GM12872 (cell line): ENCODE results near the gene ATP1A2.

Source experiments
- TF ChIP-seq, protein P1 (sequence below): IDR thresholded peaks from 3 replicates; pipeline ENCODE4 v1.5.1; 2011; ENCODE audit warnings: low read depth, mild to moderate bottlenecking, low read length, moderate library complexity; ENCODE audit not compliant: insufficient read depth

ATP1A2 gene

DNA sequence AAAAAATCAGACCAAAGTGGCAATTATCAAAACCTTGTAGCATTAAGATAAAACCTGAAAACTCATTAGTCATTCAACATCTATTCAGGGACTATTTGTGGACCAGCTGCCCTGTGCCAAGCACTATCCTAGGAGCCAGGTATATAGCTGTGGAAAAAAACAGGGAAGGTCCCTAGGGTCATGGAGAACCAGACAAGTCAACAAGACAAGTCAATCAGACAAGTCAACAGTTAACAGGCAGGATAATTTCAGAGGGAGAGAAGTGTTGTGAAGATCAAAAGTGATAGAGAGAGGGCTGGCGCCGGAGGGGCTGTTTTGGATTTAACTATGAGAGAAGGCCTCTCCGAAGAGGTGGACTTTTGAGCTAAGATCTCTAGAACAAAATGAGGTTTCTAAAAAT is 32.6 kb downstream of the ATP1A2 start:
- TF ChIP-seq, protein P1, sequence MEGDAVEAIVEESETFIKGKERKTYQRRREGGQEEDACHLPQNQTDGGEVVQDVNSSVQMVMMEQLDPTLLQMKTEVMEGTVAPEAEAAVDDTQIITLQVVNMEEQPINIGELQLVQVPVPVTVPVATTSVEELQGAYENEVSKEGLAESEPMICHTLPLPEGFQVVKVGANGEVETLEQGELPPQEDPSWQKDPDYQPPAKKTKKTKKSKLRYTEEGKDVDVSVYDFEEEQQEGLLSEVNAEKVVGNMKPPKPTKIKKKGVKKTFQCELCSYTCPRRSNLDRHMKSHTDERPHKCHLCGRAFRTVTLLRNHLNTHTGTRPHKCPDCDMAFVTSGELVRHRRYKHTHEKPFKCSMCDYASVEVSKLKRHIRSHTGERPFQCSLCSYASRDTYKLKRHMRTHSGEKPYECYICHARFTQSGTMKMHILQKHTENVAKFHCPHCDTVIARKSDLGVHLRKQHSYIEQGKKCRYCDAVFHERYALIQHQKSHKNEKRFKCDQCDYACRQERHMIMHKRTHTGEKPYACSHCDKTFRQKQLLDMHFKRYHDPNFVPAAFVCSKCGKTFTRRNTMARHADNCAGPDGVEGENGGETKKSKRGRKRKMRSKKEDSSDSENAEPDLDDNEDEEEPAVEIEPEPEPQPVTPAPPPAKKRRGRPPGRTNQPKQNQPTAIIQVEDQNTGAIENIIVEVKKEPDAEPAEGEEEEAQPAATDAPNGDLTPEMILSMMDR, result no peak

GRCh38 chr1:160149233-160149632 is 33.7 kb downstream of the ATP1A2 start:
- TF ChIP-seq, protein P1, result no peak

- TF ChIP-seq, protein P1, result no peak
Measured at GRCh38 chr1:160149716-160150115, 34.2 kb downstream of the ATP1A2 start.

DNA sequence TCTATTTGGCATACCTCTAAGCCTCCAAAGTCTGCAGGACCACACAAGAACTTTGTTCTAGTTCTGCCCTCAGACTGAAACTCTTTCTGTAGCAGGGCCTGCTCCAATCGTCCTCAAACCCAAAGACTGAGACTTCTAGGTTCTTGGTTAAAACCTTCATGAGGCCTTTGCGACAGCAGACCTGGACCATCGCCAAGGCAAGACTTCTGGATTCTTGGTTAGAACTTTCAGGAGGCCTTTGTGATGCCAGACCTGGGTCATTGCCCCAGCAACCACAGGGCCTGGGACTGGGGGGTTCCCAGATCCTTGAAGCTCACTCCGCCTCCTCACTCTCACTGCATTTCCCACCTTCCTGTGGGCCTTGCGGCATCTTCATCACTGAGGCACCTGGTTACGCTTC is 35.7 kb downstream of the ATP1A2 start, which contains the start of gene ATP1A4:
TSS of gene ATP1A4 (plus strand) at position 301 of the 400 bp plus-strand sequence. CDS start 438 bp downstream, outside the sequence.
- TF ChIP-seq, protein P1, result no peak

DNA sequence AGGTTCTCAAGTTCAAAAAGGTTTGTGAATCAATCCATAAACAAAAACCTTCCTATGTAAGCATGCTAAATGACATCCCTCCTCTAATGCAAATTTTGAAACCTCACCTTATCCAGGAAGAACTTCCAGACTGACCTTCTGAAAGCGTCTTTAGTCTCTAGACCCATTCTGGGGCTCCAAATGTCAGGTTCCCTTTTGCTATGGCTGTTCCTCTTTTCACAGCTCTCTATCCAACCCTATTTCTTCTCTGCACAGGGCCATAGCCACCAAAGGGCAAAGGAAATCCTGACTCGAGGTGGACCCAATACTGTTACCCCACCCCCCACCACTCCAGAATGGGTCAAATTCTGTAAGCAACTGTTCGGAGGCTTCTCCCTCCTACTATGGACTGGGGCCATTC is 39.2 kb downstream of the ATP1A2 start:
- TF ChIP-seq, protein P1, result no peak

DNA sequence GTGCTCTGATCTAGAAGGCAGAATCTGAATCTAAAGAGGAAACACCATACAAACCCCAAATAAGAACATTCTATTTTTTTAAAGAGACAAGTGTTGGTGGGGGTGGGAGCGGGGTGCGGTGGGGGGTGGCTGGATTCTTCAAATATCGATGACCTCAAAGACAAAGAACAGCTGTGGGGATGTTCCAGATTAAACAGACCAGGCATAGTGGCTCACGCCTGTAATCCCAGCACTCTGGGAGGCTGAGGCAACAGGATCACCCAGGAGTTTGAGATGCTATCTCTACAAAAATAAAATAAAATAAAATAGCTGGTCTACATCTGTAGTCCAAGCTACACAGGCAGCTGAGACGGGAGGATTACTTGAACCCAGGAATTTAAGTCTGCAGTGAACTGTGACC is 40.8 kb downstream of the ATP1A2 start:
- TF ChIP-seq, protein P1, result no peak

GRCh38 chr1:160157174-160157573 is 41.6 kb downstream of the ATP1A2 start:
- TF ChIP-seq, protein P1, result no peak
